ENCODE data around the gene ARIH2. TPM values are rescaled to one million over a fixed set of nuclear protein-coding genes. Genes with fewer than 3 reads are reported as not detected.

The ARIH2 gene
- total RNA-seq, 1 experiment from 2014 or later, result 122 TPM

- H3K4ac ChIP-seq (ENCODE audit: low read depth, low read length), result no peak overlapping the region
- no peak overlapping the region for H2BK120ac ChIP-seq (ENCODE audit: low read depth, low read length, poor library complexity, severe bottlenecking)
- peak overlapping the region; percentile 88 for H3K4me2 ChIP-seq (ENCODE audit: insufficient read depth, insufficient read length, low read length)
- H3K56ac ChIP-seq (ENCODE audit: insufficient read length, low read depth, low read length), result no peak overlapping the region
- no peak overlapping the region for H2BK5ac ChIP-seq (ENCODE audit: insufficient read length, low read length)
- TF ChIP-seq CTCF (conservative IDR thresholded peaks at IDR 0.05), result no peak
- Mint-ChIP-seq H3K9me3 (no peaks in the 10 kb centered on the region), H3K4me1 (peaks cover 22 to 27% of the 10 kb centered on the region in 2 experiments), H3K4me3 (peak overlapping the region; percentile 91 to 95), H3K27ac (peak overlapping the region; percentile 95 to 98 (median 95)), H3K27me3 (ENCODE audit: low read depth) (no peaks in the 10 kb centered on the region; the same call in 1 of the 2 replicates), H3K36me3 (ENCODE audit: insufficient read depth in 1 of 3, low read depth in 3 of 3) (peaks cover 43 to 53% (median 52%) of the 10 kb centered on the region in 3 experiments)
- H3K9ac ChIP-seq (ENCODE audit: extremely low read depth, insufficient read length, low read length), result peak overlapping the region; percentile 90
- H2BK20ac ChIP-seq (ENCODE audit: low read depth, low read length, poor library complexity, severe bottlenecking), result no peak overlapping the region
- H2BK12ac ChIP-seq (ENCODE audit: insufficient read length, low read depth, low read length), result no peak overlapping the region
- H2AK5ac ChIP-seq (ENCODE audit: insufficient read length, low read length), result no peak overlapping the region
- H3K18ac ChIP-seq (ENCODE audit: insufficient read length, low read depth, low read length), result peak overlapping the region; percentile 85
- H4K8ac ChIP-seq (replicated peaks; ENCODE audit: insufficient read length, low read depth, low read length), result no peak overlapping the region
- no peaks in the 10 kb centered on the region for H3K9me3 ChIP-seq (ENCODE audit: control insufficient read depth, low read depth, low read length)
- H3K14ac ChIP-seq (ENCODE audit: insufficient read depth, low read length), result peak overlapping the region; percentile 89; the same call in 1 of the 2 replicates
- no peak overlapping the region for H3K23ac ChIP-seq (ENCODE audit: insufficient read length, low read depth, low read length)
- H4K5ac ChIP-seq (ENCODE audit: insufficient read length, low read depth, low read length), result no peak overlapping the region
- DNase-seq, result no peak
- H4K91ac ChIP-seq (ENCODE audit: insufficient read length, low read depth, low read length), result no peak overlapping the region
- H3K27me3 ChIP-seq (ENCODE audit: insufficient read depth, low read length), result no peaks in the 10 kb centered on the region
- no peak overlapping the region for H3K27ac ChIP-seq (ENCODE audit: insufficient read length, low read depth, low read length)
- no peak overlapping the region for H2BK15ac ChIP-seq (ENCODE audit: low read depth, low read length)
- no peaks in the 10 kb centered on the region for H3K4me1 ChIP-seq (ENCODE audit: insufficient read depth, low read length)
- peaks cover 21% of the 10 kb centered on the region for H3K23me2 ChIP-seq (ENCODE audit: insufficient read length, low read depth, low read length, poor library complexity, severe bottlenecking)
- no peaks in the 10 kb centered on the region for H3K79me2 ChIP-seq (ENCODE audit: insufficient read depth, low read length)
- no peak overlapping the region for H2AFZ ChIP-seq (ENCODE audit: low read length)
- H4K20me1 ChIP-seq (ENCODE audit: control insufficient read depth, insufficient read depth, insufficient read length), result peaks cover 5% of the 10 kb centered on the region
- H3T11ph ChIP-seq (ENCODE audit: low read length), result no peak overlapping the region
- no peaks in the 10 kb centered on the region for H3K79me1 ChIP-seq (ENCODE audit: insufficient read depth, low read depth, low read length, poor library complexity, severe bottlenecking)
- no CpG with 5 or more reads among the region's 12 CpGs for WGBS (ENCODE audit: extremely low coverage, insufficient read length, low lambda C conversion rate)
Observed at GRCh38 chr3:49022688-49023171, 104.1 kb downstream of the ARIH2 start.
